Kidney (tissue), 14 donors: Measurements from ENCODE around the gene DRAM1. TPM values are rescaled to one million over a fixed set of nuclear protein-coding genes. Genes with fewer than 3 reads are reported as not detected.

Experiments
- DNase-seq, 5 donors: peaks; one replicate each; pipeline ENCODE4 v3.0.0-alpha.2; 2013 to 2020
- FAIRE-seq: peaks from 2 replicates; lab custom pipeline; 2012; peaks lifted over from hg19 to GRCh38; lab: Jason Lieb, UNC
- H3K27ac ChIP-seq, 2 donors: one replicate each; pipeline ENCODE4 v1.7.0; 2013; ENCODE audit warnings: low read depth in 2 of 2, low read length in 2 of 2, inconsistent platforms in 1 of 2
- H3K27me3 ChIP-seq: one replicate; pipeline ENCODE4 v1.7.1; 2013; ENCODE audit warnings: low read length, inconsistent platforms; ENCODE audit not compliant: control insufficient read depth, insufficient read depth
- H3K36me3 ChIP-seq, 3 donors: one replicate each; pipeline versions ENCODE4 v1.7.0 to v1.7.1; 2013; ENCODE audit warnings: low read length in 3 of 3, control low read depth in 1 of 3, inconsistent platforms in 1 of 3; ENCODE audit not compliant: insufficient read depth in 3 of 3, control insufficient read depth in 2 of 3
- H3K4me1 ChIP-seq, 3 donors: one replicate each; pipeline versions ENCODE4 v1.7.0 to v1.7.1; 2013; ENCODE audit warnings: low read length in 3 of 3, inconsistent platforms in 1 of 3, low read depth in 1 of 3; ENCODE audit not compliant: control insufficient read depth in 2 of 3, insufficient read depth in 2 of 3
- H3K4me3 ChIP-seq, 3 donors: one replicate each; pipeline versions ENCODE4 v1.7.0 to v1.8.1; 2013; ENCODE audit warnings: low read length in 3 of 3, control low read depth in 1 of 3, inconsistent platforms in 1 of 3
- H3K9ac ChIP-seq, 3 donors: one replicate each; pipeline versions ENCODE4 v1.7.0 to v1.7.1; 2013; ENCODE audit warnings: low read length in 3 of 3, control low read depth in 1 of 3, inconsistent platforms in 1 of 3
- H3K9me3 ChIP-seq, 3 donors: one replicate each; pipeline versions ENCODE4 v1.7.0 to v1.7.1; 2013; ENCODE audit warnings: low read length in 3 of 3, control low read depth in 1 of 3, inconsistent platforms in 1 of 3; ENCODE audit not compliant: control insufficient read depth in 2 of 3, insufficient read depth in 1 of 3
- CTCF ChIP-seq: IDR thresholded peaks from 3 replicates; pipeline ENCODE4 v1.5.1; 2012; ENCODE audit warnings: mild to moderate bottlenecking, moderate library complexity, borderline replicate concordance; ENCODE audit not compliant: insufficient read depth; ENCODE audit errors: extremely low read depth
- intact Hi-C: fragments of 100-400 bp; cut with DNase I; formaldehyde crosslinking; loops from one replicate; pipeline ENCODE4 v1.11.1; 2022
- polyA plus RNA-seq: library from polyadenylated mRNA; stranded (reverse); fragments of 350-450 nt; fragmentation: Illumina TruSeq; extraction: RNeasy Lipid Tissue Mini Kit (QIAGEN cat#74804); gene quantifications from one replicate; pipeline ENCODE4 v1.2.3, GENCODE V29; 2014; ENCODE audit warnings: low read depth, low replicate concordance; ENCODE audit not compliant: insufficient read depth
- total RNA-seq: library from RNA; stranded (reverse); fragmentation: NEBNext Ultra II Directional; extraction: Animal tissue kit (Norgen Biotek cat#: 25700); gene quantifications from one replicate; pipeline ENCODE4 v1.2.1, GENCODE V29; 2021
- donor health status: control.
- donor health status: control.
- donor health status: control.
- donor health status: control.
- donor health status: control.
- donor health status: DM: yes; HTN: yes; CAD: no.
- donor health status: Normal renal cell carcinoma (clear cell type).

Gene DRAM1
- total and polyA plus RNA-seq, 2 donors from 2014 or later, result 19.0 to 35.8 TPM

- peak overlapping the region; percentile 87 to 91 (median 91) for H3K4me3 ChIP-seq
- no peaks in the 10 kb centered on the region for H3K9me3 ChIP-seq
- intact Hi-C loops, result no loop called here
- H3K4me1 ChIP-seq, result peaks cover 0 to 13% (median 6%) of the 10 kb centered on the region in 3 donors
- no peak for TF ChIP-seq CTCF
- H3K27me3 ChIP-seq, result no peaks in the 10 kb centered on the region
- H3K36me3 ChIP-seq, result no peaks in the 10 kb centered on the region
- no peak for FAIRE-seq
- DNase-seq, result peak in 2 of 5 donors; percentile 38 to 43
- H3K27ac ChIP-seq, result peak overlapping the region; percentile 44 to 78
- H3K9ac ChIP-seq, result peak overlapping the region; percentile 68 to 88 (median 81)
These were observed 47.6 kb upstream of the DRAM1 start for GRCh38 chr12:101829639-101830366.

- FAIRE-seq, result no peak
- peak within 1 kb of the TSS; percentile 44 to 78 for H3K27ac ChIP-seq
- no peaks in the 10 kb centered on the region for H3K36me3 ChIP-seq
- intact Hi-C loops, result no loop called here
- H3K9ac ChIP-seq, result peak within 1 kb of the TSS; percentile 68 to 88 (median 81)
- H3K4me3 ChIP-seq, result peak within 1 kb of the TSS; percentile 87 to 91 (median 91)
- H3K27me3 ChIP-seq, result no peaks in the 10 kb centered on the region
- TF ChIP-seq CTCF, result peak; percentile 76
- no peaks in the 10 kb centered on the region for H3K9me3 ChIP-seq
- peaks cover 0 to 9% (median 6%) of the 10 kb centered on the region in 3 donors for H3K4me1 ChIP-seq
- DNase-seq, result peak; percentile 93 to 97 (median 94)
These were observed 46.7 kb upstream of the DRAM1 start, which contains the start of gene GNPTAB for GRCh38 chr12:101830367-101831325. Gene GNPTAB, minus strand, starts transcription at chr12:101830959. Its CDS starts 284 bp downstream, at chr12:101830675.

- no peak for DNase-seq
- Histone ChIP-seq H3K4me1 (peaks cover 0 to 9% (median 6%) of the 10 kb centered on the region in 3 donors), H3K4me3 (no peak overlapping the region), H3K27me3 (no peaks in the 10 kb centered on the region), H3K36me3 (no peaks in the 10 kb centered on the region), H3K9me3 (no peaks in the 10 kb centered on the region), H3K27ac (no peak overlapping the region), H3K9ac (no peak overlapping the region)
- intact Hi-C loops, result no loop called here
- no peak for TF ChIP-seq CTCF
- FAIRE-seq, result no peak
These were observed 45.4 kb upstream of the DRAM1 start for GRCh38 chr12:101832030-101832429.
